HL-60/S4 treated with phorbol 12-myristate 13-acetate at 8.2 ng/mL for 4 days and 3 days (cell line): Measurements from ENCODE around the gene USP48.
"Not testable (repeated sequence)": the region's sequence is repeated elsewhere in the genome, so short reads cannot be mapped to it uniquely, and the experiment has no call there.

Experiments
- in situ Hi-C: fragments of 300-500 bp; cut with MboI; formaldehyde crosslinking; loops from 2 replicates; pipeline ENCODE4 v1.15.0; 2022; ENCODE audit warnings: low sequenced_read_pairs

USP48 gene

GRCh38 chr1:21814981-21815582 is 32.1 kb upstream of the USP48 start:
- in situ Hi-C loops: no loop called here

- in situ Hi-C loops: no loop called here
Observed at GRCh38 chr1:21814241-21814918, 31.4 kb upstream of the USP48 start.

- in situ Hi-C loops: no loop called here
Observed at GRCh38 chr1:21813542-21813941, 30.6 kb upstream of the USP48 start.

- in situ Hi-C loops: no loop called here
Observed at GRCh38 chr1:21811875-21812305, 28.9 kb upstream of the USP48 start, which contains the start of gene LDLRAD2. Gene LDLRAD2 (plus strand): TSS chr1:21812265. CDS start chr1:21812452, 187 bp downstream.

- in situ Hi-C loops: no loop called here
Observed at GRCh38 chr1:21804536-21804935, 21.6 kb upstream of the USP48 start.

- in situ Hi-C loops: no loop called here
Observed at GRCh38 chr1:21801100-21801499, 18.2 kb upstream of the USP48 start.

- in situ Hi-C loops: no loop called here
Observed at GRCh38 chr1:21799730-21800129, 16.8 kb upstream of the USP48 start.

- in situ Hi-C loops: no loop called here
Observed at GRCh38 chr1:21795075-21795474, 12.1 kb upstream of the USP48 start.

GRCh38 chr1:21794656-21795055 is 11.7 kb upstream of the USP48 start:
- in situ Hi-C loops: no loop called here

- in situ Hi-C loops: no loop called here
Observed at GRCh38 chr1:21793104-21793503, 10.2 kb upstream of the USP48 start.

GRCh38 chr1:21786640-21787039 is 3.7 kb upstream of the USP48 start:
- in situ Hi-C loops: no loop called here

GRCh38 chr1:21785764-21786163 is 2.8 kb upstream of the USP48 start:
- in situ Hi-C loops: not testable (repeated sequence)

- in situ Hi-C loops: no loop called here
Observed at GRCh38 chr1:21783679-21784603, 992 bp upstream of the USP48 start.

- in situ Hi-C loops: no loop called here
Observed at GRCh38 chr1:21782349-21782867, 541 bp downstream of the USP48 start.

- in situ Hi-C loops: no loop called here
Observed at GRCh38 chr1:21781815-21782348, 1.1 kb downstream of the USP48 start.

GRCh38 chr1:21779613-21780521 is 3.1 kb downstream of the USP48 start:
- in situ Hi-C loops: no loop called here

GRCh38 chr1:21778405-21778727 is 4.6 kb downstream of the USP48 start:
- in situ Hi-C loops: no loop called here

- in situ Hi-C loops: not testable (repeated sequence)
Observed at GRCh38 chr1:21776925-21777324, 6.0 kb downstream of the USP48 start.

- in situ Hi-C loops: no loop called here
Observed at GRCh38 chr1:21775985-21776562, 6.9 kb downstream of the USP48 start.

- in situ Hi-C loops: no loop called here
Observed at GRCh38 chr1:21775550-21775914, 7.4 kb downstream of the USP48 start.
